ENCODE data around the gene CSRNP3.

CSRNP3 gene

GRCh38 chr2:165567273-165567672 is 97.8 kb downstream of the CSRNP3 start:
- no peak for DNase-seq (ENCODE audit: low read depth)
- no peak overlapping the region for H3K4me3 ChIP-seq (ENCODE audit: low read depth, low read length)
- TF ChIP-seq, protein P1, sequence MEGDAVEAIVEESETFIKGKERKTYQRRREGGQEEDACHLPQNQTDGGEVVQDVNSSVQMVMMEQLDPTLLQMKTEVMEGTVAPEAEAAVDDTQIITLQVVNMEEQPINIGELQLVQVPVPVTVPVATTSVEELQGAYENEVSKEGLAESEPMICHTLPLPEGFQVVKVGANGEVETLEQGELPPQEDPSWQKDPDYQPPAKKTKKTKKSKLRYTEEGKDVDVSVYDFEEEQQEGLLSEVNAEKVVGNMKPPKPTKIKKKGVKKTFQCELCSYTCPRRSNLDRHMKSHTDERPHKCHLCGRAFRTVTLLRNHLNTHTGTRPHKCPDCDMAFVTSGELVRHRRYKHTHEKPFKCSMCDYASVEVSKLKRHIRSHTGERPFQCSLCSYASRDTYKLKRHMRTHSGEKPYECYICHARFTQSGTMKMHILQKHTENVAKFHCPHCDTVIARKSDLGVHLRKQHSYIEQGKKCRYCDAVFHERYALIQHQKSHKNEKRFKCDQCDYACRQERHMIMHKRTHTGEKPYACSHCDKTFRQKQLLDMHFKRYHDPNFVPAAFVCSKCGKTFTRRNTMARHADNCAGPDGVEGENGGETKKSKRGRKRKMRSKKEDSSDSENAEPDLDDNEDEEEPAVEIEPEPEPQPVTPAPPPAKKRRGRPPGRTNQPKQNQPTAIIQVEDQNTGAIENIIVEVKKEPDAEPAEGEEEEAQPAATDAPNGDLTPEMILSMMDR (conservative IDR thresholded peaks at IDR 0.05; ENCODE audit: low read depth, low read length), result no peak

GRCh38 chr2:165568361-165568760 is 98.9 kb downstream of the CSRNP3 start:
- no peak overlapping the region for H3K4me3 ChIP-seq (ENCODE audit: low read depth, low read length)
- TF ChIP-seq, protein P1 (conservative IDR thresholded peaks at IDR 0.05; ENCODE audit: low read depth, low read length), result no peak
- DNase-seq (ENCODE audit: low read depth), result no peak

- TF ChIP-seq, protein P1 (conservative IDR thresholded peaks at IDR 0.05; ENCODE audit: low read depth, low read length), result no peak
- no peak for DNase-seq (ENCODE audit: low read depth)
- no peak overlapping the region for H3K4me3 ChIP-seq (ENCODE audit: low read depth, low read length)
Measured at GRCh38 chr2:165571477-165571876, 102.0 kb downstream of the CSRNP3 start.

- TF ChIP-seq, protein P1 (conservative IDR thresholded peaks at IDR 0.05; ENCODE audit: low read depth, low read length), result no peak
- peak; percentile 7 for DNase-seq (ENCODE audit: low read depth)
- no peak overlapping the region for H3K4me3 ChIP-seq (ENCODE audit: low read depth, low read length)
Measured at GRCh38 chr2:165572151-165572550, 102.7 kb downstream of the CSRNP3 start.

DNA sequence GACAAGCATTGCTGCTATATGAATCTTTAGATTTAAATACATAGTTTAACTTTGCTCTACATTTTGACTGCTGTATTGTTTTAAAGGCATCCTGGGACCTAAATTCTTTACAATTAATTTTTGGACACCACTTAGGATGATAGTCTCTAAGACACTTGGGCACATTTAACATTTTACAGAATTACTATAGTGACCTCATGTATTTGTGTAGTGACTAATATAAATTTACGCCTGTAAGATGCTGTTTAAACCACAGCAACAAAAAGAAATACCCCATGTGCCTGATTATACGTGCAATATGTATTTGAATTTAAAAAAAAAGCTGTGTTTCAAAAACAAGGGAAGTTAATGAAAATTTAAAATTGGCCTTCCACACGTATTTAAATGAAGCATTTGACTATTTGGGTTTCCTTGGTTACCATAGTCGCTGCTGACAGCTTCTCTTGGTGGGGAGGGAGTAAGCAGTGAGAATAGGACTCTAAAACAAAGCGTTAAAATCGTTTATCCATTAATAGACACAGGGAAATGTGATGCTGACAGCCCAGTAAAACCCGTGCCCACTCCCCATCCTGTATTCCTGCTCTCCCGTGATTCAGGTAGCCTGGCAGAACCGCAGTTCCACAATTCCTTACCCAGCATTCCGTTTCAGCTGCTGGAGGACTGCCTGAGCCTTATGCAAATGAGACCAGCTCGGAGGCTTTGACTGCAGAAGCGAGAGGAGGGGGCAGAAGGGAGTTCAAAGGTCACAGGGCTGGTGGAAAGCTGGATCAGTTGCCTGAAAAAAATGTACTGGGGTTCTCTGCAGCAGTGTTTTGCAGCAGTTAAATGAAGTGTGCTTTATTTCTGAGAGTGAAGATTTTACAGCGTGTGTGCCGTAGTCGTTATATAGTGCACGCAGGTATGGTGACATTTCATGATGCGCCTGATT is 104.3 kb downstream of the CSRNP3 start:
- H3K4me3 ChIP-seq (ENCODE audit: low read depth, low read length), result peak overlapping the region; percentile 47
- TF ChIP-seq, protein P1 (conservative IDR thresholded peaks at IDR 0.05; ENCODE audit: low read depth, low read length), result no peak
- peak; percentile 33 for DNase-seq (ENCODE audit: low read depth)

DNA sequence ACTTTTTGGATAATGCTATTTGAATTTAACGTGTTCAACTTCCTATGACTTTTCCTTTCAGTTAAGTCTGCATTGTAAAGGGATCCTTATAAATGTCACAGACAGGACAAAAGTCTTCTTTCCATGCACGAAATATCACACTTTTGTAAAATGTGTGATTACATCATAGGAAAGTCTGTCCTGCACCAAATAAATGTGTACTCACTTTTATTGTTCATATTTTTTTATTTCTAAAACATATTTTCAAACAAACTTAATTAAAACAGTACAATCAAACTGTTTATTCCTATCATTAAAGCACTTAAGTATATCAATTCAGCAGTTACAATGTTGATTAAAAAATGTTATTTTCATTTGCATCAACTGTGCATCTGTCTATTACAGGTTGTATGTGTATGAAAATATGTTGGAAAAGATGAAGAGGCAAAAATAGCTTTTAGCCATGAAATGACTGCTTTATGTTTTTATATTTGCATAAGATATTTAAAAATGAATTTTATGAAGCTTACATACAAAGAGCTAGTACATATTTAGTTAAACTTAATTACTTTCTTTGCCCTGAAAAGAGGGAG is 105.6 kb downstream of the CSRNP3 start:
- H3K4me3 ChIP-seq (ENCODE audit: low read depth, low read length), result no peak overlapping the region
- TF ChIP-seq, protein P1 (conservative IDR thresholded peaks at IDR 0.05; ENCODE audit: low read depth, low read length), result no peak
- DNase-seq (ENCODE audit: low read depth), result no peak
